Measurements from ENCODE around the gene KCNJ15.

KCNJ15 gene

GRCh38 chr21:38325731-38326420 lies 69.1 kb downstream of the KCNJ15 start:
- H3K4me3 ChIP-seq (ENCODE audit: low read depth, low read length): no peak overlapping the region
- TF ChIP-seq, protein P1, sequence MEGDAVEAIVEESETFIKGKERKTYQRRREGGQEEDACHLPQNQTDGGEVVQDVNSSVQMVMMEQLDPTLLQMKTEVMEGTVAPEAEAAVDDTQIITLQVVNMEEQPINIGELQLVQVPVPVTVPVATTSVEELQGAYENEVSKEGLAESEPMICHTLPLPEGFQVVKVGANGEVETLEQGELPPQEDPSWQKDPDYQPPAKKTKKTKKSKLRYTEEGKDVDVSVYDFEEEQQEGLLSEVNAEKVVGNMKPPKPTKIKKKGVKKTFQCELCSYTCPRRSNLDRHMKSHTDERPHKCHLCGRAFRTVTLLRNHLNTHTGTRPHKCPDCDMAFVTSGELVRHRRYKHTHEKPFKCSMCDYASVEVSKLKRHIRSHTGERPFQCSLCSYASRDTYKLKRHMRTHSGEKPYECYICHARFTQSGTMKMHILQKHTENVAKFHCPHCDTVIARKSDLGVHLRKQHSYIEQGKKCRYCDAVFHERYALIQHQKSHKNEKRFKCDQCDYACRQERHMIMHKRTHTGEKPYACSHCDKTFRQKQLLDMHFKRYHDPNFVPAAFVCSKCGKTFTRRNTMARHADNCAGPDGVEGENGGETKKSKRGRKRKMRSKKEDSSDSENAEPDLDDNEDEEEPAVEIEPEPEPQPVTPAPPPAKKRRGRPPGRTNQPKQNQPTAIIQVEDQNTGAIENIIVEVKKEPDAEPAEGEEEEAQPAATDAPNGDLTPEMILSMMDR (IDR thresholded peaks at IDR 0.05; ENCODE audit: low read depth, low read length, missing control alignments): no peak
- no peak for DNase-seq (ENCODE audit: low read depth)
- in situ Hi-C loops (cut with HindIII; ENCODE audit: low sequenced_read_pairs): no loop called here

GRCh38 chr21:38326429-38326828 lies 69.6 kb downstream of the KCNJ15 start:
- TF ChIP-seq, protein P1 (IDR thresholded peaks at IDR 0.05; ENCODE audit: low read depth, low read length, missing control alignments): no peak
- DNase-seq (ENCODE audit: low read depth): no peak
- no peak overlapping the region for H3K4me3 ChIP-seq (ENCODE audit: low read depth, low read length)
- in situ Hi-C loops (cut with HindIII; ENCODE audit: low sequenced_read_pairs): no loop called here

DNA sequence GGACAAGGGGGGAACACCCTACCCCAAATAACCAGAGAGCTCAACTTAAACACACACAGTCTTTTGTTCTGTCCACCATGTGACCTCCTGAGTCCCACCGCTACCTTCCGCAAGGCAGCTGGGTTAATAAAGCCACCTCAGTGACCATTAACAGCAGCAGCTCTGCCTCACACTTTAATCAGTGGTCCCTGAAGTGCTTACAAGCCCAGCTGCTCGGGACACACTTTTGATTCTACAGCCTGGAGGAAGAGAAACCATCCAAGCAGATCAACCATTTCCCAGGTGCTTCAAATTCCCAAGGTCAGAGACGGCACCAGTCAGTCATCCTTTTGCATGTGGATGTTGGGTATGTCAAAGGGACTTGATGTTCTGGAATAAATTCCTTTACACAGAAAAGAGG lies 70.1 kb downstream of the KCNJ15 start:
- no peak overlapping the region for H3K4me3 ChIP-seq (ENCODE audit: low read depth, low read length)
- TF ChIP-seq, protein P1 (IDR thresholded peaks at IDR 0.05; ENCODE audit: low read depth, low read length, missing control alignments): no peak
- in situ Hi-C loops (cut with HindIII; ENCODE audit: low sequenced_read_pairs): no loop called here
- no peak for DNase-seq (ENCODE audit: low read depth)

GRCh38 chr21:38327984-38328383 lies 71.2 kb downstream of the KCNJ15 start:
- in situ Hi-C loops (cut with HindIII; ENCODE audit: low sequenced_read_pairs): no loop called here
- TF ChIP-seq, protein P1 (IDR thresholded peaks at IDR 0.05; ENCODE audit: low read depth, low read length, missing control alignments): no peak
- DNase-seq (ENCODE audit: low read depth): no peak
- H3K4me3 ChIP-seq (ENCODE audit: low read depth, low read length): no peak overlapping the region

GRCh38 chr21:38329162-38329561 lies 72.4 kb downstream of the KCNJ15 start:
- no peak for DNase-seq (ENCODE audit: low read depth)
- in situ Hi-C loops (cut with HindIII; ENCODE audit: low sequenced_read_pairs): no loop called here
- H3K4me3 ChIP-seq (ENCODE audit: low read depth, low read length): no peak overlapping the region
- TF ChIP-seq, protein P1 (IDR thresholded peaks at IDR 0.05; ENCODE audit: low read depth, low read length, missing control alignments): no peak

GRCh38 chr21:38330666-38331065 lies 73.9 kb downstream of the KCNJ15 start:
- TF ChIP-seq, protein P1 (IDR thresholded peaks at IDR 0.05; ENCODE audit: low read depth, low read length, missing control alignments): no peak
- no peak overlapping the region for H3K4me3 ChIP-seq (ENCODE audit: low read depth, low read length)
- in situ Hi-C loops (cut with HindIII; ENCODE audit: low sequenced_read_pairs): no loop called here
- DNase-seq (ENCODE audit: low read depth): no peak
